Measurements from ENCODE around the gene PIAS1.

DNA sequence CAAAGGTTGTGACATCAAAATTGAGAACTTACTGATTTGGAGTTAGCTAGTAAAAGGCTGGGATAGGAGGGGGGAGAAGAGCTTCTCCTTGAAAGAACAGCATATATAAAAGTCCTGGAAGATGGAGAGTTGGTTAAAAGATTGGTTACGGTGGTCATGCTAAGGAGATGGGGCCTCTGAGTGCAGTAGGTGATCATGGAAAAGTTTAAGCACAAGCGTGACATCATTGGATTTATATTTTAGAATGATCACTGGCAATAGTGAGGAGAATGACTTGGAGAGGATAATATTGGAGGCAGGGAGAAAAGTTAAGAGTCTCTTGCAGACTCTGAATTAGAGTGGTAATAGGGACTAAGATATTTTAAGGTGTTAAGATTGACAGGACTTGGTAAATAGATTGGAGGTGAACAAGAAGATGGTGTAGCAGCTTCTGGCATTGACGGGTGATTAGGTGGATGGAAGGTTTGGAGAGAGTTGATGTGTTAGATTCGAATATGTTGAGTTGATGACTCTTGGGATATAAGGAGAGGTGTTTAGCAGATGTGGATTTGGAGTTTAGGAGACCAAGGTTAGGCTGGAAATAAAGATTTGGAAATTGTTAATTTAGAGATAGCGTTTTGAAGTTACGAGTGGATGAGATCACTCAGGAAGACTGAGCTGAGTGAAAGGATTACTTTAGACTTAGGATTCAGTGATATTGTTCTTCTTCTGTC, 19.6 kb downstream of the PIAS1 start:
- TF ChIP-seq, protein P1, sequence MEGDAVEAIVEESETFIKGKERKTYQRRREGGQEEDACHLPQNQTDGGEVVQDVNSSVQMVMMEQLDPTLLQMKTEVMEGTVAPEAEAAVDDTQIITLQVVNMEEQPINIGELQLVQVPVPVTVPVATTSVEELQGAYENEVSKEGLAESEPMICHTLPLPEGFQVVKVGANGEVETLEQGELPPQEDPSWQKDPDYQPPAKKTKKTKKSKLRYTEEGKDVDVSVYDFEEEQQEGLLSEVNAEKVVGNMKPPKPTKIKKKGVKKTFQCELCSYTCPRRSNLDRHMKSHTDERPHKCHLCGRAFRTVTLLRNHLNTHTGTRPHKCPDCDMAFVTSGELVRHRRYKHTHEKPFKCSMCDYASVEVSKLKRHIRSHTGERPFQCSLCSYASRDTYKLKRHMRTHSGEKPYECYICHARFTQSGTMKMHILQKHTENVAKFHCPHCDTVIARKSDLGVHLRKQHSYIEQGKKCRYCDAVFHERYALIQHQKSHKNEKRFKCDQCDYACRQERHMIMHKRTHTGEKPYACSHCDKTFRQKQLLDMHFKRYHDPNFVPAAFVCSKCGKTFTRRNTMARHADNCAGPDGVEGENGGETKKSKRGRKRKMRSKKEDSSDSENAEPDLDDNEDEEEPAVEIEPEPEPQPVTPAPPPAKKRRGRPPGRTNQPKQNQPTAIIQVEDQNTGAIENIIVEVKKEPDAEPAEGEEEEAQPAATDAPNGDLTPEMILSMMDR (IDR thresholded peaks at IDR 0.05) = no peak
- TF ChIP-seq POLR2A (IDR thresholded peaks at IDR 0.05) = no peak
